GM21619 (cell line): ENCODE data around the gene ATG10.
"Not testable (repeated sequence)": the region's sequence is repeated elsewhere in the genome, so short reads cannot be mapped to it uniquely, and the experiment has no call there.

Experiments
- ATAC-seq: cut with Tn5 transposase; IDR thresholded peaks from one replicate; pipeline ENCODE4 v1.9.1; 2021; ENCODE audit not compliant: unreplicated experiment

Gene ATG10

GRCh38 chr5:82115858-82116257 is 144.0 kb downstream of the ATG10 start:
- ATAC-seq = no peak

GRCh38 chr5:82119889-82120288 is 148.1 kb downstream of the ATG10 start:
- no peak for ATAC-seq

GRCh38 chr5:82129723-82130285 is 158.0 kb downstream of the ATG10 start:
- no peak for ATAC-seq

GRCh38 chr5:82130602-82131001 is 158.8 kb downstream of the ATG10 start:
- ATAC-seq = no peak

GRCh38 chr5:82137205-82137604 is 165.4 kb downstream of the ATG10 start:
- ATAC-seq = no peak

GRCh38 chr5:82139837-82140236 is 168.0 kb downstream of the ATG10 start:
- ATAC-seq = not testable (repeated sequence)

GRCh38 chr5:82142217-82142841 is 170.5 kb downstream of the ATG10 start:
- ATAC-seq = no peak

GRCh38 chr5:82142928-82143577 is 171.2 kb downstream of the ATG10 start:
- ATAC-seq = no peak

- ATAC-seq = no peak
These were observed 176.2 kb downstream of the ATG10 start for GRCh38 chr5:82147860-82148573.

GRCh38 chr5:82149434-82149833 is 177.6 kb downstream of the ATG10 start:
- no peak for ATAC-seq

GRCh38 chr5:82150559-82150958 is 178.7 kb downstream of the ATG10 start:
- no peak for ATAC-seq

GRCh38 chr5:82151204-82151603 is 179.4 kb downstream of the ATG10 start:
- no peak for ATAC-seq

- ATAC-seq = no peak
These were observed 179.8 kb downstream of the ATG10 start for GRCh38 chr5:82151662-82152061.

- ATAC-seq = no peak
These were observed 181.2 kb downstream of the ATG10 start for GRCh38 chr5:82152978-82153481.

- no peak for ATAC-seq
These were observed 183.0 kb downstream of the ATG10 start for GRCh38 chr5:82154776-82155175.

- ATAC-seq = no peak
These were observed 183.5 kb downstream of the ATG10 start for GRCh38 chr5:82155305-82155704.

- no peak for ATAC-seq
These were observed 185.1 kb downstream of the ATG10 start for GRCh38 chr5:82156874-82157273.

- no peak for ATAC-seq
These were observed 187.1 kb downstream of the ATG10 start for GRCh38 chr5:82158755-82159413.

GRCh38 chr5:82160948-82161347 is 189.1 kb downstream of the ATG10 start:
- no peak for ATAC-seq

- ATAC-seq = no peak
These were observed 190.8 kb downstream of the ATG10 start for GRCh38 chr5:82162573-82162972.
